Neural progenitor cell (in vitro differentiated cells): ENCODE results near the gene COG5.

Experiments
- EZH2 ChIP-seq: fragments of 200-600 bp; sonication (generic); IDR thresholded peaks from 2 replicates; pipeline ENCODE4 v1.6.1; 2017; ENCODE audit warnings: antibody characterized with exemption, mild to moderate bottlenecking, moderate library complexity
- EZH2phosphoT487 ChIP-seq: fragments of 200-600 bp; sonication (generic); IDR thresholded peaks from 2 replicates; pipeline ENCODE4 v1.6.1; 2017; ENCODE audit warnings: antibody characterized with exemption
- TF ChIP-seq, protein P1 (sequence below): fragments of 200-600 bp; sonication (generic); IDR thresholded peaks from 2 replicates; pipeline ENCODE4 v1.5.1; 2017; ENCODE audit warnings: antibody characterized with exemption, mild to moderate bottlenecking

DNA sequence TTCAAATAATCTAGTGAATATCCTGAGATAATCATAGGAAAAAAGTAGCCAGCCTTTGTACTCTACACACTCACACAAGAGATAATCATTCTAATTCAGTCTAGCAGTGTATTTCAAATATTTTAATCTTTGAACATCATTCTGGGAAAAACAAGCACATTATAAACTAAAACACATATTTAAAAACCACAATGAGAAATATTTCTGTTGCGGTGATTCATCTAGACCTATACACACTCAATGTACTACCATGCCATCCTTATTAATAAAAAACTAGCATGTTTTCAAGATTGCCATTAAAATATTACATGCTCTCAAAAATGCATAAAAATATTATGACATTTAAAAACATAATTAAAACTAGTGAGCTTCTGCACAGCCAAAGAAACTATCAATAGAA is 11.8 kb downstream of the COG5 start:
- TF ChIP-seq, protein P1, sequence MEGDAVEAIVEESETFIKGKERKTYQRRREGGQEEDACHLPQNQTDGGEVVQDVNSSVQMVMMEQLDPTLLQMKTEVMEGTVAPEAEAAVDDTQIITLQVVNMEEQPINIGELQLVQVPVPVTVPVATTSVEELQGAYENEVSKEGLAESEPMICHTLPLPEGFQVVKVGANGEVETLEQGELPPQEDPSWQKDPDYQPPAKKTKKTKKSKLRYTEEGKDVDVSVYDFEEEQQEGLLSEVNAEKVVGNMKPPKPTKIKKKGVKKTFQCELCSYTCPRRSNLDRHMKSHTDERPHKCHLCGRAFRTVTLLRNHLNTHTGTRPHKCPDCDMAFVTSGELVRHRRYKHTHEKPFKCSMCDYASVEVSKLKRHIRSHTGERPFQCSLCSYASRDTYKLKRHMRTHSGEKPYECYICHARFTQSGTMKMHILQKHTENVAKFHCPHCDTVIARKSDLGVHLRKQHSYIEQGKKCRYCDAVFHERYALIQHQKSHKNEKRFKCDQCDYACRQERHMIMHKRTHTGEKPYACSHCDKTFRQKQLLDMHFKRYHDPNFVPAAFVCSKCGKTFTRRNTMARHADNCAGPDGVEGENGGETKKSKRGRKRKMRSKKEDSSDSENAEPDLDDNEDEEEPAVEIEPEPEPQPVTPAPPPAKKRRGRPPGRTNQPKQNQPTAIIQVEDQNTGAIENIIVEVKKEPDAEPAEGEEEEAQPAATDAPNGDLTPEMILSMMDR, result no peak
- TF ChIP-seq EZH2, result no peak
- no peak for TF ChIP-seq EZH2phosphoT487
